Smooth muscle cell (in vitro differentiated cells): Measurements from ENCODE around the gene ERCC3. TPM values are rescaled to one million over a fixed set of nuclear protein-coding genes. Genes with fewer than 3 reads are reported as not detected.

Experiments
- DNase-seq: peaks from one replicate; lab custom pipeline; 2025; ENCODE audit not compliant: unreplicated experiment; lab: John Stamatoyannopoulos, UW
- H2AFZ ChIP-seq: fragments of 200-600 bp; sonication (generic); 2 replicates; pipeline ENCODE4 v1.6.0; 2016; ENCODE audit warnings: antibody characterized with exemption, low read depth, mild to moderate bottlenecking
- H3F3A ChIP-seq: fragments of 200-600 bp; sonication (generic); 2 replicates; pipeline ENCODE4 v1.6.0; 2017; ENCODE audit warnings: antibody characterized with exemption, low read depth
- H3K27ac ChIP-seq: fragments of 200-600 bp; sonication (generic); 2 replicates; pipeline ENCODE4 v1.5.1; 2016; ENCODE audit warnings: low read depth, mild to moderate bottlenecking
- H3K27me3 ChIP-seq: fragments of 200-600 bp; sonication (generic); 2 replicates; pipeline ENCODE4 v1.6.1; 2016; ENCODE audit warnings: low read depth, mild to moderate bottlenecking
- H3K36me3 ChIP-seq: fragments of 200-600 bp; sonication (generic); 2 replicates; pipeline ENCODE4 v1.5.1; 2016; ENCODE audit warnings: low read depth
- H3K4me1 ChIP-seq: fragments of 200-600 bp; sonication (generic); 2 replicates; pipeline ENCODE4 v1.5.1; 2016; ENCODE audit warnings: low read depth
- H3K4me2 ChIP-seq: fragments of 200-600 bp; sonication (generic); 2 replicates; pipeline ENCODE4 v1.6.0; 2016; ENCODE audit warnings: mild to moderate bottlenecking
- H3K4me3 ChIP-seq: fragments of 200-600 bp; sonication (generic); 2 replicates; pipeline ENCODE4 v1.5.1; 2016; ENCODE audit warnings: mild to moderate bottlenecking
- H3K79me2 ChIP-seq: fragments of 200-600 bp; sonication (generic); 2 replicates; pipeline ENCODE4 v1.6.0; 2016; ENCODE audit warnings: low read depth, mild to moderate bottlenecking
- H3K9ac ChIP-seq: fragments of 200-600 bp; sonication (generic); 2 replicates; pipeline ENCODE4 v1.6.0; 2016; ENCODE audit warnings: low read depth
- H3K9me3 ChIP-seq: fragments of 200-600 bp; sonication (generic); replicated peaks from 2 replicates; pipeline ENCODE4 v1.5.1; 2016; ENCODE audit warnings: low read depth
- H4K20me1 ChIP-seq: fragments of 200-600 bp; sonication (generic); 2 replicates; pipeline ENCODE4 v1.6.0; 2016; ENCODE audit warnings: low read depth
- CTCF ChIP-seq: fragments of 200-600 bp; sonication (generic); IDR thresholded peaks from 2 replicates; pipeline ENCODE4 v1.5.1; 2017; ENCODE audit warnings: borderline replicate concordance, mild to moderate bottlenecking, antibody characterized with exemption; ENCODE audit not compliant: insufficient read depth, poor library complexity, severe bottlenecking
- WGBS: methylation state at CpG from one replicate; pipeline ENCODE4 v1.1.7; 2016; ENCODE audit warnings: low lambda C conversion rate; 5-methylcytosine and 5-hydroxymethylcytosine counted together
- polyA plus RNA-seq: library from polyadenylated mRNA; unstranded; fragments of >200 nt; fragmentation: Nextera tagmentation; extraction: Ambion mirVana; gene quantifications from 2 replicates; pipeline ENCODE4 v1.2.1, GENCODE V29; 2016
- total RNA-seq: library from RNA; depleted of rRNA; stranded (reverse); fragments of >200 nt; gene quantifications from 2 replicates; pipeline ENCODE4 v1.2.3, GENCODE V29; 2014

ERCC3 gene
- total and polyA plus RNA-seq, 2 experiments from 2014 or later, result 30.9 to 44.3 TPM

- Histone ChIP-seq H3K9ac (no peak overlapping the region), H3K9me3 (no peaks in the 10 kb centered on the region), H3K4me1 (no peaks in the 10 kb centered on the region), H3K36me3 (peaks cover 15% of the 10 kb centered on the region), H3K79me2 (no peaks in the 10 kb centered on the region), H4K20me1 (no peaks in the 10 kb centered on the region), H3F3A (no peaks in the 10 kb centered on the region), H3K4me3 (no peak overlapping the region), H3K27ac (no peak overlapping the region), H3K4me2 (no peak overlapping the region), H3K27me3 (no peaks in the 10 kb centered on the region), H2AFZ (no peak overlapping the region)
- TF ChIP-seq CTCF, result no peak
- DNase-seq, result no peak
- 82% methylated on average over 4 of the region's 4 CpGs for WGBS
Observed at GRCh38 chr2:127305990-127306585, 12.1 kb upstream of the ERCC3 start.

GRCh38 chr2:127302168-127302567 is 8.2 kb upstream of the ERCC3 start:
- no peaks in the 10 kb centered on the region for H3K9me3 ChIP-seq

GRCh38 chr2:127293386-127293747 is 577 bp downstream of the ERCC3 start:
- H2AFZ ChIP-seq, result peak overlapping the region; percentile 85
- H4K20me1 ChIP-seq, result no peaks in the 10 kb centered on the region
- H3K36me3 ChIP-seq, result peaks cover 3% of the 10 kb centered on the region
- 17% methylated on average over 13 of the region's 13 CpGs for WGBS
- H3K27ac ChIP-seq, result peak overlapping the region; percentile 87
- peaks cover under 1% of the 10 kb centered on the region for H3F3A ChIP-seq
- H3K4me1 ChIP-seq, result peaks cover 10% of the 10 kb centered on the region
- no peak for DNase-seq
- peak overlapping the region; percentile 75 for H3K9ac ChIP-seq
- H3K4me3 ChIP-seq, result peak overlapping the region; percentile 94
- H3K9me3 ChIP-seq, result no peaks in the 10 kb centered on the region
- peak overlapping the region; percentile 99 for H3K4me2 ChIP-seq
- H3K27me3 ChIP-seq, result no peaks in the 10 kb centered on the region
- TF ChIP-seq CTCF, result no peak
- H3K79me2 ChIP-seq, result peaks cover 13% of the 10 kb centered on the region

More at GRCh38 chr2:127302168-127302567, 8.2 kb upstream of the ERCC3 start:
- no peaks in the 10 kb centered on the region for H3K27me3 ChIP-seq
- H3K79me2 ChIP-seq, result no peaks in the 10 kb centered on the region
- H3K36me3 ChIP-seq, result peaks cover 4% of the 10 kb centered on the region
- H3K9ac ChIP-seq, result no peak overlapping the region
- H3K27ac ChIP-seq, result no peak overlapping the region
- no peak overlapping the region for H2AFZ ChIP-seq
- no peaks in the 10 kb centered on the region for H3K4me1 ChIP-seq
- no peak for TF ChIP-seq CTCF
- 97% methylated on average over 1 of the region's 1 CpG for WGBS
- H3K4me3 ChIP-seq, result no peak overlapping the region
- peaks cover 3% of the 10 kb centered on the region for H3F3A ChIP-seq
- no peaks in the 10 kb centered on the region for H4K20me1 ChIP-seq
- no peak for DNase-seq
- no peak overlapping the region for H3K4me2 ChIP-seq

- no peak overlapping the region for H3K4me3 ChIP-seq
- no peaks in the 10 kb centered on the region for H4K20me1 ChIP-seq
- H3K9me3 ChIP-seq, result no peaks in the 10 kb centered on the region
- no peaks in the 10 kb centered on the region for H3F3A ChIP-seq
- no peak overlapping the region for H3K4me2 ChIP-seq
- 100% methylated on average over 3 of the region's 3 CpGs for WGBS
- no peak for TF ChIP-seq CTCF
- H3K27ac ChIP-seq, result no peak overlapping the region
- peaks cover 33% of the 10 kb centered on the region for H3K36me3 ChIP-seq
- DNase-seq, result no peak
- H2AFZ ChIP-seq, result no peak overlapping the region
- H3K79me2 ChIP-seq, result peaks cover 24% of the 10 kb centered on the region
- no peaks in the 10 kb centered on the region for H3K27me3 ChIP-seq
- peaks cover 8% of the 10 kb centered on the region for H3K4me1 ChIP-seq
- no peak overlapping the region for H3K9ac ChIP-seq
Observed at GRCh38 chr2:127288274-127288673, 5.7 kb downstream of the ERCC3 start.
